Measurements from ENCODE around the gene ATG16L2. TPM values are rescaled to one million over a fixed set of nuclear protein-coding genes. Genes with fewer than 3 reads are reported as not detected.

Gene ATG16L2
- total RNA-seq, 1 experiment from 2014 or later: 16.2 TPM

DNA sequence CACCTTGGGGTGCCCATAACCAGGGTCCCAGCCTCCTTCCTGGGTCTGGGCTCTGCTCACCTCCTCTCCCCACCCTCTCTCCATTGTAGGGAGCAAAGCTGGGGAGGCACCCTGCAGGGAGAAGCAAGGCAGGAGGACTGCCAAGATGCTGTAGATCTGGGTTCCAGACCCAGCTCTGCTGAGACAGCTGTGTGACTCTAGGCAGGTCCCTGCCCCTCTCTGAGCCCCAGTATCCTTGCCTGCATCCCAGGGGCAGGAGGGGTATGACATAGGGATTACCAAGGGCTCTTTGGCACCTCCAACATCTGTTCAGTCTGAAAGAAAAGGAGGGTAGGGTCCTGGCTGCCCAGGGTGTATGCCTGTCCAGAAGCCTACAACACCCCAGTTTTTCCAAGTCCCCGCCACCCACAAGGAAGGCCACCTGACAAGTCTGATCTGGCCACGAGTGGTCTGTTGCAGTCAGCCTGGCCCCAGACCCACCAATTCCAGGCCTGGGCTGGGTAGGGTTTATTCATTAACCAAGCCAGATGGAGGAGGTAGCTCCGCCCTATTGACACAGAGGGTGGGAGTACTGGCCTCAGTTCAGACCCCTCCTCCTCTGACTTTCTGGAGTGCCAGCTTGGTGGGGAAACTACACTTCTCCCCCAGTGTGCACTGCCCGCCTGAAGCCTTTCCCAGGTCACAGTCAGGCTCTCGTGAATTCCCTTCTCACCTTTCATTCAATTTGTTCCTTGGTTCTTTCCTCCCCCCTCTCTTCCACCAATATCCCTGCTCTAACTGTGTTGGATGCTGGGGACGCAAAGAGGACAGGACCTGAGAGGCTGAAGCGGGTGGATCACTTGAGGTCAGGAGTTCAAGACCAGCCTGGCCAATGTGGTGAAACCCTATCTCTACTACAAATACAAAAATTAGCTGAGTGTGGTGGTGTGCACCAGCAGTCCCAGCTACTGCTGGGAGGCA lies 35.4 kb upstream of the ATG16L2 start:
- no peaks in the 10 kb centered on the region for H4K20me1 ChIP-seq (ENCODE audit: low read length)
- no peak overlapping the region for H3K9ac ChIP-seq (ENCODE audit: low read length)
- no peak overlapping the region for H3K4me2 ChIP-seq (ENCODE audit: low read length)
- TSS peak; percentile 27 for BruUV-seq (replicated peaks)
- H3K27me3 ChIP-seq (ENCODE audit: low read length): no peaks in the 10 kb centered on the region
- no peaks in the 10 kb centered on the region for H3K9me2 ChIP-seq (replicated peaks; ENCODE audit: low read length)
- no peak for TF ChIP-seq EZH2 (IDR thresholded peaks at IDR 0.05; ENCODE audit: low read length, unreplicated experiment)
- TF ChIP-seq, protein P1, sequence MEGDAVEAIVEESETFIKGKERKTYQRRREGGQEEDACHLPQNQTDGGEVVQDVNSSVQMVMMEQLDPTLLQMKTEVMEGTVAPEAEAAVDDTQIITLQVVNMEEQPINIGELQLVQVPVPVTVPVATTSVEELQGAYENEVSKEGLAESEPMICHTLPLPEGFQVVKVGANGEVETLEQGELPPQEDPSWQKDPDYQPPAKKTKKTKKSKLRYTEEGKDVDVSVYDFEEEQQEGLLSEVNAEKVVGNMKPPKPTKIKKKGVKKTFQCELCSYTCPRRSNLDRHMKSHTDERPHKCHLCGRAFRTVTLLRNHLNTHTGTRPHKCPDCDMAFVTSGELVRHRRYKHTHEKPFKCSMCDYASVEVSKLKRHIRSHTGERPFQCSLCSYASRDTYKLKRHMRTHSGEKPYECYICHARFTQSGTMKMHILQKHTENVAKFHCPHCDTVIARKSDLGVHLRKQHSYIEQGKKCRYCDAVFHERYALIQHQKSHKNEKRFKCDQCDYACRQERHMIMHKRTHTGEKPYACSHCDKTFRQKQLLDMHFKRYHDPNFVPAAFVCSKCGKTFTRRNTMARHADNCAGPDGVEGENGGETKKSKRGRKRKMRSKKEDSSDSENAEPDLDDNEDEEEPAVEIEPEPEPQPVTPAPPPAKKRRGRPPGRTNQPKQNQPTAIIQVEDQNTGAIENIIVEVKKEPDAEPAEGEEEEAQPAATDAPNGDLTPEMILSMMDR (conservative IDR thresholded peaks at IDR 0.05; ENCODE audit: low read depth, low read length): no peak
- no peak for TF ChIP-seq EZH2phosphoT487 (IDR thresholded peaks at IDR 0.05; ENCODE audit: borderline replicate concordance, low read length)
- no peak overlapping the region for H2AFZ ChIP-seq (ENCODE audit: low read length)
- H3K9me3 ChIP-seq (ENCODE audit: low read length): no peaks in the 10 kb centered on the region
- peaks cover 16% of the 10 kb centered on the region for H3K4me1 ChIP-seq (ENCODE audit: insufficient read depth, low read length)
- no peaks in the 10 kb centered on the region for H3F3A ChIP-seq (ENCODE audit: low read length, unreplicated experiment)
- no peak overlapping the region for H3K27ac ChIP-seq (ENCODE audit: low read length)
- ATAC-seq: no peak
- ChIA-PET POLR2A (ENCODE audit: unreplicated experiment) (interaction anchor here (0.6 kb wide), 1 partner anchor 21 kb away, joined by 8 read pairs; no protein-coding TSS in a partner anchor), CTCF (interaction anchor here (0.6 kb wide), 1 partner anchor 53 kb away, joined by 3 read pairs; no protein-coding TSS in a partner anchor)
- no peak for DNase-seq
- no peak overlapping the region for H3K4me3 ChIP-seq (ENCODE audit: low read length)
- H3K36me3 ChIP-seq (ENCODE audit: low read depth, low read length): no peaks in the 10 kb centered on the region
- peaks cover 7% of the 10 kb centered on the region; the same call in 1 of the 2 replicates for H3K79me2 ChIP-seq (ENCODE audit: low read length)
- intact Hi-C loops (cut with micrococcal nuclease): no loop called here

DNA sequence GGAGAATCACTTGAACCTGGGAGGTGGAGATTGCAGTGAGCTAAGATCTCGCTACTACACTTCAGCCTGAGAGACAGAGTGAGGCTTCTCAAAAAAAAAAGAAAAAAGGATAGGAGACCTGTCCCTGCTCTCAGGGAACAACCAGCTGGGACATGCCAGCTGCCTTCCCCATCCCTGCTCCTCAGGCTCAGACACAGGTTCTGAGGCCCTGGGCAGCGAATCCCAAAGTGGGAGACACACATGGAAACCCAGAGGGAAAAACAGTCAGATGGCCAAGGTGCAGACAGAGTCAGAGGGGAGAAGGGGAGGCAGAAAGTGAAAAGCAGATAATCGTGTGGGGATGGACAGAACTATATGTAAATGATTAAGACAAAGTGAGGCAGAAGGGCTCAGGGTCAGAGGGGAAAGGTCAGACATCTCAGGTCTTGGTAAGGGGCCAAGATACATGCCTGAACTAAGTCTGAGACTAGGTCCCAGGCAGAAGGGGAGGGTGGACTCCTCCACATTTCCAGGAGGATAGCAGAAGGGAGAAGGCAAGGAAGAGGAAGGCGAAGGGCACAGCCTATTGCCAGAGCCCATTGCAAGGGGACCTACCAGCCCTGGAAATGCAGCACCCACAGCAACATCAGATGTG lies 34.6 kb upstream of the ATG16L2 start:
- Histone ChIP-seq H3K27ac (ENCODE audit: low read length) (no peak overlapping the region), H3K9me2 (replicated peaks; ENCODE audit: low read length) (no peaks in the 10 kb centered on the region), H2AFZ (ENCODE audit: low read length) (no peak overlapping the region), H4K20me1 (ENCODE audit: low read length) (no peaks in the 10 kb centered on the region), H3K4me3 (ENCODE audit: low read length) (no peak overlapping the region), H3F3A (ENCODE audit: low read length, unreplicated experiment) (no peaks in the 10 kb centered on the region), H3K9ac (ENCODE audit: low read length) (no peak overlapping the region), H3K4me2 (ENCODE audit: low read length) (peak overlapping the region; percentile 86), H3K27me3 (ENCODE audit: low read length) (no peaks in the 10 kb centered on the region), H3K79me2 (ENCODE audit: low read length) (peaks cover 7% of the 10 kb centered on the region; the same call in 1 of the 2 replicates), H3K4me1 (ENCODE audit: insufficient read depth, low read length) (peaks cover 16% of the 10 kb centered on the region), H3K9me3 (ENCODE audit: low read length) (no peaks in the 10 kb centered on the region), H3K36me3 (ENCODE audit: low read depth, low read length) (no peaks in the 10 kb centered on the region)
- no peak for DNase-seq
- intact Hi-C loops (cut with micrococcal nuclease): no loop called here
- BruUV-seq (replicated peaks): no TSS peak
- ChIA-PET POLR2A (ENCODE audit: unreplicated experiment) (no interaction called here), CTCF (interaction anchor here (0.6 kb wide), 1 partner anchor 54 kb away, joined by 3 read pairs; no protein-coding TSS in a partner anchor)
- no peak for ATAC-seq
- no peak for TF ChIP-seq EZH2phosphoT487 (IDR thresholded peaks at IDR 0.05; ENCODE audit: borderline replicate concordance, low read length)
- TF ChIP-seq, protein P1 (conservative IDR thresholded peaks at IDR 0.05; ENCODE audit: low read depth, low read length): no peak
- no peak for TF ChIP-seq EZH2 (IDR thresholded peaks at IDR 0.05; ENCODE audit: low read length, unreplicated experiment)
